HG03565 (cell line): ENCODE results near the gene MEF2C.
A peak's percentile ranks its signal among the peaks of the same experiment; 100 is the strongest.
"Not testable (repeated sequence)": the region's sequence is repeated elsewhere in the genome, so short reads cannot be mapped to it uniquely, and the experiment has no call there.

Experiments used
- ATAC-seq: cut with Tn5 transposase; IDR thresholded peaks from one replicate; pipeline ENCODE4 v1.9.1; 2021; ENCODE audit warnings: mild to moderate bottlenecking, moderate library complexity; ENCODE audit not compliant: unreplicated experiment

The MEF2C gene

GRCh38 chr5:88868468-88869068 is 14.4 kb downstream of the MEF2C start:
- no peak for ATAC-seq

- no peak for ATAC-seq
Measured at GRCh38 chr5:88867638-88868037, 15.3 kb downstream of the MEF2C start.

- no peak for ATAC-seq
Measured at GRCh38 chr5:88863523-88863922, 19.5 kb downstream of the MEF2C start.

- ATAC-seq = no peak
Measured at GRCh38 chr5:88862547-88863175, 20.3 kb downstream of the MEF2C start.

- ATAC-seq = no peak
Measured at GRCh38 chr5:88861231-88861630, 21.8 kb downstream of the MEF2C start.

- ATAC-seq = no peak
Measured at GRCh38 chr5:88860501-88860900, 22.5 kb downstream of the MEF2C start.

GRCh38 chr5:88858392-88858791 is 24.6 kb downstream of the MEF2C start:
- ATAC-seq = no peak

GRCh38 chr5:88856381-88856780 is 26.6 kb downstream of the MEF2C start:
- not testable (repeated sequence) for ATAC-seq

GRCh38 chr5:88854769-88855168 is 28.2 kb downstream of the MEF2C start:
- peak; percentile 41 for ATAC-seq

- ATAC-seq = no peak
Measured at GRCh38 chr5:88847420-88847819, 35.6 kb downstream of the MEF2C start.

GRCh38 chr5:88846434-88846833 is 36.5 kb downstream of the MEF2C start:
- ATAC-seq = no peak

- ATAC-seq = peak; percentile 79
Measured at GRCh38 chr5:88845081-88845697, 37.8 kb downstream of the MEF2C start.

- ATAC-seq = no peak
Measured at GRCh38 chr5:88842784-88843183, 40.2 kb downstream of the MEF2C start.

- ATAC-seq = no peak
Measured at GRCh38 chr5:88841212-88841611, 41.8 kb downstream of the MEF2C start.

- no peak for ATAC-seq
Measured at GRCh38 chr5:88840495-88840894, 42.5 kb downstream of the MEF2C start.

GRCh38 chr5:88839238-88839637 is 43.7 kb downstream of the MEF2C start:
- ATAC-seq = no peak

- ATAC-seq = no peak
Measured at GRCh38 chr5:88838500-88838899, 44.5 kb downstream of the MEF2C start.

GRCh38 chr5:88837817-88838216 is 45.2 kb downstream of the MEF2C start:
- no peak for ATAC-seq

- ATAC-seq = no peak
Measured at GRCh38 chr5:88837222-88837621, 45.8 kb downstream of the MEF2C start.

GRCh38 chr5:88836195-88836838 is 46.7 kb downstream of the MEF2C start:
- no peak for ATAC-seq

GRCh38 chr5:88834499-88834898 is 48.5 kb downstream of the MEF2C start:
- no peak for ATAC-seq

GRCh38 chr5:88834131-88834462 is 48.9 kb downstream of the MEF2C start:
- ATAC-seq = no peak
